NCI-H2227 (cell line): ENCODE results near the gene GFER.

Experiments used
- DNase-seq: peaks from one replicate; lab custom pipeline; 2025; ENCODE audit not compliant: unreplicated experiment; lab: John Stamatoyannopoulos, UW

GFER gene

DNA sequence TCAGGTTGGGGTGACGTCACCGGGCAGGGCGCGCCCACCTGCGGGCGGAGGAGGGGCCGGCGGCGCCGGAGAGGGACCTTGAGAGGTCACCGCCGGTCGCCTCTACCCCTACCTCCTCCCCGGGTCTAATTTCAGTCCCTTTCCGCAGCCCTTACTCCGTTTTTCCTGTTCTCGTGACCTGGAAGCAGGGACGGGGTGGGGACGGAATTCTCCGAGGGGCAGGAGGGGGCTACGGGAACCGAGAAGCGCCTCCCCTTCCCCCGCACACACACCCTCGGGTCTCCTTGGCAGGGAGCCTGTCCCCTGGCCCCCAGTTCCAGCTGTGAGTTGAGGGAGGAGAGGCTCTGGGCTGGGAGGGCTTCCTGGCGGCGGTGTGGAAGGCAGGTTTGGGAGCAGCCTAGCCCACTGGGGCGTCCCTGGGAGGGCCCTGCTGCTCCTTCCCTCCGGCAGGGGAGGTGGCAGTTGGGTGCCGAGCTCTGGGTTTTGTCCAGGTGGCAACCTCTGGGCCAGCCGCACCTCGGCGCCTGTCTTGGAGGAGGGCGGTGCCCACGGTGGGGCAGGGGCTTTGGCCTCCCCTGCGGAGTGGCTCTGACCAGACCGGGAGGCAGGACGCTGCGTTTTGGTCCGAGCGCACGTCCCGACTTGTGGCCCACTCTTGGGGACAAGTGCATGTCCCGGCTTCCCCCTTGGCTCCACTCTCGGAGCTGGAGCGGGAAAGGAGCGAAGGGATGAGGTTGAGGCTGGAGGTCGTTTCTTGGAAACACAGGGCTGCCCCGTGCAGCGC, 6.5 kb downstream of the GFER start:
- DNase-seq: peak; percentile 76

DNA sequence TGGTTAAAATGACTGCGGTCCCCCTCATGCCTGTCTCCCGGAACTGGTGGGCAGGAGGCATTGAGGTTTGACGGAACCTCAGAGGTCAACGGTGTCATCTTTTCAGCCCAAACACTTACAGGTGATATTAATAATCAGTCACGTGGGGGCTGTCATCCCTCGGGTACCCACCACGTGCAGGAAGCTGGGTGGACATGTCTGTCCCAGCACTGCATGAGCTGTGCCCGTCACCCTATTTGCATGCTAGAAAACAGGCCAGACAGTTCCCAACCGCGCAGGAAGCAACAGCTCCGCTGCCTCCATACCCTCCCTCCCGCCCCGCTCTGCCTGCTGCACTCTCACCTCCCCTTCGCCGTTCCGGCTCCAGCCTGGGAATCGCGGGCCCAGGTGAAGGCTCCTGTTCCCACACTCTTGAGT, 7.2 kb downstream of the GFER start:
- DNase-seq: no peak

DNA sequence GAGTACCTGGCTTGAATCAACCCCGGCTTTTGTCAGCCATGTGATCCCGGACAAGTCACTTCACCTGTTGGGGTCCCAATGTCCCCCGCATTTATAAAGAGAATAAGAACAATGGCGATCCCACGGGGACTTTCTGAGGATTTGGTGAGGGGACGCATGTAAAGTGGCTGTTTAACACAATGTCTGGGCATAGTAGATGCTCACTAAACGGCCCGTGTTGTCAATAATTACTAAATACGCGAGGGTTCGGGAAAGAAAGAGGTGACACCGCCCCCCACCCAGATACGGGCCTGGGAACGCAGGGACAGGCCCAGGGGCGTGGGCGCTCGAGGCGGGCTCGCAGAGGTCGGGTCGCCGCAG, 7.6 kb downstream of the GFER start:
- no peak for DNase-seq

DNA sequence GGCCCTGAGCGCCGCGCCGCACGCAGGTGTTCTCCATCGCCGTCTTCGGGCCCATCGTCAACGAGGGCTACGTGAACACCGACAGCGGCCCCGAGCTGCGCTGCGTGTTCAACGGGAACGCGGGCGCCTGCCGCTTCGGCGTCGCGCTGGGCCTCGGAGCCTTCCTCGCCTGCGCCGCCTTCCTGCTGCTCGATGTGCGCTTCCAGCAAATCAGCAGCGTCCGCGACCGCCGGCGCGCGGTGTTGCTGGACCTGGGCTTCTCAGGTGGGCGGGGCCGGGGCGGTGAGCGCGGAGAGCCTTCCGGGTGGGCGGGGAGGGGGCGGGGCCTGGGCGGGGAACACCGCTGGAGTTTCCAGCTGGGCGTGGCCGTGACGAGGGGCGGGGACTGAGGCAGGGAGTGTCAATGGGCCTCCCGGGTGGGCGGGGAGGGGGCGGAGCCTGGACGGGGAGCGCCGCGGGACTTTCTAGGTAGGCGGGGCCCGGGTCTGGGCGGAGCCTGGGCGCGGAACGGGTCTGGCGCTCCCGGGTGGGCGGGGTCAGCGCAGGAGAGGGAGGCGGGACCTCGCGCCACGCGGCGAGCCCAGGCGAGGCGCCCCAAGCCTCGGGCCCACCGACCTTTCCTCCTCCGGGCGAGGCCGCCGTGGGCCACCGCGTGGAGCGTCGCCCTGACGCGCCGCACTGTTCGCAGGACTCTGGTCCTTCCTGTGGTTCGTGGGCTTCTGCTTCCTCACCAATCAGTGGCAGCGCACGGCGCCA, 8.1 kb downstream of the GFER start:
- no peak for DNase-seq

DNA sequence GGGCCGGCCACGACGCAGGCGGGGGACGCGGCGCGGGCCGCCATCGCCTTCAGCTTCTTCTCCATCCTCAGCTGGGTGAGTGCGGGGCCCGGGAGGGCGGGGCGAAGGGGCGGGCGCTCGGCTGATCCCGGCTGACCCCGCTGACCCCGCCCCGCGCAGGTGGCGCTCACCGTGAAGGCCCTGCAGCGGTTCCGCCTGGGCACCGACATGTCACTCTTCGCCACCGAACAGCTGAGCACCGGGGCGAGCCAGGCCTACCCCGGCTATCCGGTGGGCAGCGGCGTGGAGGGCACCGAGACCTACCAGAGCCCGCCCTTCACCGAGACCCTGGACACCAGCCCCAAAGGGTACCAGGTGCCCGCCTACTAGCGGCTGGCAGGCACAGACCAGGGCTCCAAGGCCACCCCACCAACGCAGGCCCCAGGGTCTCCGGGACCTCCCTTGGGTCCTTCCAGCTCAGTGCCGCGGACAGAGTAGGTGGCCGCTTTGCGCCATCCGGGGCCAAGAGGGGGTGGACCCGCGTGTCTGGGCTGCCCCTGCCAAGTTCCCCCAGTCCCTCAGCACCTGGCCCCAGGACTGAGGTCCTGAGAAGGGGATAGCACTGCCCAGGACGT, 8.8 kb downstream of the GFER start:
- DNase-seq: no peak

DNA sequence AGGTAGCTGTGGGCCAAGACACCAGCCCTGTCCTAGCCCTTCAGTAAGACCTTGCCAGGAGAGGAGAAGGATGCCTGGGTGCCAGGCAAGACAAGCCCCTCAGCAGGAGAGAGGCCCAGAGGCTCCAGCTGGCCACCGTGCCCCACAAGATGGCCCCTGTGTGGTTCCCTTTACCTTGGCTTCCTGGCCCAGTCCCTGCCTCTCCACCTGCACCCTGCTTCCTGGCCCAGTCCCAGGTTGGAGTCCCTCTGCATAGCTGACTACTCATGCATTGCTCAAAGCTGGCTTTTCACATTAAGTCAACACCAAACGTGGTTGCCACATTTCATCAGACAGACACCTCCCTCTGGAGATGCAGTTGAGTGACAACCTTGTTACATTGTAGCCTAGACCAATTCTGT, 9.7 kb downstream of the GFER start:
- no peak for DNase-seq

DNA sequence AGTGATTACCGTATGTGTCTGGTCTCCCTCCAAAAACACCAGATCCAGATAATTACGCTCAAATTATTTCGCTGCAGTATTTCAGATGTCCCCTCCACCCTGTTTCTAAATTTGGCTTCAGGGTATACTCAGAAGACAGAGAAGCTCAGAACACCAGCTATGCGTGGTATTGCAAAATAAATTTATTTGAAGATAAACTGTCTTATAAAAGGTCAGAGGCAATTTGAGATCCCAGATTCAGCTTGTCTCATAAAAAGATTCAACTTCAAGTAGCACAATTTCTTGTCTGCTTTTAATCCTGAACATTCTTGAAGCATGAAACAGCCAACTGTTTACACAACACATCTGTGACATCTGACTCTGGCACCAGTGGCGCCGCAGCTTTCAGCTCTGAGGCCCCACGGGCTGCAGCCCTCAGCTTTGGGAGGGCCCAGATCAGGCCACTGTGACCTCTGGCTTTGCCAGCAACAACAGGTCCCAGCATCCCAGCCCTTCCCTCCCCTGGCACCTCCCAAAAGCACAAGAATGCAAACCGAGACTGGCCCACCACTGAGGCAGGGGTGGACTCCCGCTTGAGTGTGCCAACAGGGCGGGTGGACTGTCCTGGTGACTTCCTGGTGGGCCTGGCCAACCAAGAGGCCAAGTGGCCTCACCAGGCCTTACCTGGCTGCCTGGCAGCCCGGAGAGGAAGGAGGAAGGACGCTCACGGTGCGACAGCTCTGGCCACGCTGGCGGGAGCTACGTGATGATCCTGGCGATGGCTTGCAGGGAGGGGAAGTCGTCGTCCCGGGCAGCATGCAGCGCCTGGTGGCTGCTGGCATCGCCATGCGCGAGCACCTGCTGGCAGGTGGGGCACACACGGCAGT, 13.7 kb downstream of the GFER start:
- DNase-seq: no peak

DNA sequence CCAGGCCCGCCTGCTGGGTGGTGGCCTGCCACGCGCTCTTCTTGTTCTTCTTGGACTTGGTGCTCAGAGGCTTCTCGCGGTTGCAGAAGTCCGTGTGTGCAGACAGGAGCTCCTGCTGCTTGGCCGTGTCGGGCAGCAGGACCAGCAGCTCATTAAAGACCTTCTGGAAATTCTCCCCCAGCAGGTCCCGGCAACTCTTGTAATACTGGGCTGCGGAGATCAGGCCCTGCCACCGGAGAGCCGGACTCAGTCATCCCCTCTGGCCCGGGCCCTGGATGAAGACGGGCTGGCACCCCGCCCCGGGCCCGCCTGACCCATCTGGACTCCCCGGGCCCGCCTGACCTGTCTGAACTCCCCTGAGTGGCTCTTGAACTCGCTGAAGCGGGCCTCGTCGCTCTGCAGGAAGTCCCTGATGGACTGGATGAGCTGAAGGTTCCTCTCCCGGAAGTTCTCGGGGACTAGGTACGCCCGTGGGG, 14.4 kb downstream of the GFER start:
- DNase-seq: no peak

DNA sequence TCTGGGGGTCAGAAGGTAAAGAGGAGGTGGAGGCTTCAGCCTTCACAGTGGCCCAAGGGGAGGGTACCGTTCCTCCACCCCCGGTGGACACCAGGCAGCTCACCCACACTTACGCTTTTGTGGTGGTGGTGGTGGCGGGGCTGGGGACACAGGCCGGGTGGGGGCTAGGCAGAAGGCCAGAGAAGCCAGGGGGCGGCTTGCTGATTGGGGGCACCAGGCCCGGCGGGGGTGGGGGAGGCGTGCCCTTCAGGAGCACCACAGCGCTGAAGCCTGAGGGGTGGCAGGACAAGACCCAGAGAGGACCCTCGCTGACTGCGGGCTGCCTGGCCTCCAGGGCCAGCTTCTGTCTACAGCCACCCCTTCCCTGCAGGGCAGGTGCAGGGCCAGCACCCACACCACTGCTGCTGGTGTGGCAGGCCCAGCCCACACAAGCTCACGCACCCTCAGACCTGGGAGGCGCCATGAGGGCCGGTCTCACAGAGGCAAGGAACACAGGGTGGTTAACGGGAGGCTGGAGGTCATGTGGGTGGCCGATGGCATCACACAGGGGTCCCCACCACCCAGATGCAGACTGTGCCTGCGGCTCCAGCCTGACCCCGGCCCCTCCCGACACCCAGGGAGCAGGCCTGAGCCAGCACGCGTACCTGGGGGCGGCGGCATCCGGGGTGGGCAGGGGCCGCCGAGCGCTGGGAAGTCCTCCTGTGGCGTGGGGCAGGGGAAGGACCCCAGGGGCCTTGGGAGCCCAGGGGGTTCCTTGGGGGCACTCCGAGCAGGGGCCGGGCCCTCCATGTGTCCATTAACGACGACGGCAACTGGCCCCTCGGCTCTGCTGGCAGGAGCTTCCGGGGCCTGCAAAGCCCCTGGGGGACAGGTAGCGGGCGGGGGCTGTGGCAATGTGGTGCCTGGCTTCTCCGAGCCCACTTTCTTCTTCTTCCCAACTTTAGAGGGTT, 15.1 kb downstream of the GFER start:
- DNase-seq: no peak

DNA sequence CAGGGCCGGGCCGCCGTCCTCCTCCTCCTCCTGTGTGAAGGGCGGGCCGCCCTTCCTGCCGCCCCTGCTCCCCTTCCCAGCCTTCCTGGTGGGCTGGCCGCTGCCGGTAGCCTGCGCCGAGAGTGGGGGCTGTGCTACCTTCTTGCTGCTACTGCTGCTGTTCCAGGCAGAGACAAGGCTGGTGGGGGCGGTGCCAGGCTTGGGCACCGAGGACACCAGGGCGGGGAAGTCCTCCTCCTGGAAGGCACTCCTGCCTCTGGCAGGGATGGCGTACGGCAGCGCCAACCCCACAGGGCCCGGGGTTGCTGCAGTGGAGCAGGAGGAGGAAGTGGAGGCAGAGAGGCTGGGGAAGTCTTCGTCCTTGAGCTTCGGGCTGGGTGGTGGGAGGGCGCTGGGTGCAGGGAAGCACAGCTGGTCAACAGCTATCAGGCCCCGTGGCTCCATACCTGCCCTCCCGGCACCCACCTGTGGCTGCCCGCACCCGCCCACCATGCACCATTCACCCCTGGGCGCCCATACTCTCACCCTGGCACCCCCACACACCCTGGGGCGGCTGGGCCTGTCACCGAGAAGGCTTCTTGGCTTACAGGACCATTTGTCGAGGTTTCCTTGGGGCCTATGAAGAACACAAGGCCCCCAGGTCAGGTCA, 16.0 kb downstream of the GFER start:
- no peak for DNase-seq

DNA sequence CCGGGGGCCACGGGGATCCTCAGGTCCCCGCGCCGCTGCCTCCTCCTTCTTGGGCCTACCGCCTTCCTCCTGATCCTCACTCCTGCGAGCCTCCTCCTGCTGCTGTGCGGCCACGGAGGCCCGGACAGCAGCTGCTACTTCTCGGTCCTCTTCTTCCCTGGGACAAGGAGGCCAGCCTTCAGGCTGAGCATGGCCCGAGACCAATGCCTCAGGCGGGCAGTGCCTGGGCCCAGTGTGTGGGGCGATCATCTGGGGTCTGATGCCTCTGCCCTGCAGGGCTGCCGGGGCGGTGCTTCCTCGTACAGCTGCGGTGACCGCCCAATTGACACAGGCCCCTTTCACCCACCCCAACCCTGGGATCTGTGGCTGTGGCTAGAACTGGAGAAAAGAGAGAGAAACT, 17.0 kb downstream of the GFER start:
- DNase-seq: no peak

DNA sequence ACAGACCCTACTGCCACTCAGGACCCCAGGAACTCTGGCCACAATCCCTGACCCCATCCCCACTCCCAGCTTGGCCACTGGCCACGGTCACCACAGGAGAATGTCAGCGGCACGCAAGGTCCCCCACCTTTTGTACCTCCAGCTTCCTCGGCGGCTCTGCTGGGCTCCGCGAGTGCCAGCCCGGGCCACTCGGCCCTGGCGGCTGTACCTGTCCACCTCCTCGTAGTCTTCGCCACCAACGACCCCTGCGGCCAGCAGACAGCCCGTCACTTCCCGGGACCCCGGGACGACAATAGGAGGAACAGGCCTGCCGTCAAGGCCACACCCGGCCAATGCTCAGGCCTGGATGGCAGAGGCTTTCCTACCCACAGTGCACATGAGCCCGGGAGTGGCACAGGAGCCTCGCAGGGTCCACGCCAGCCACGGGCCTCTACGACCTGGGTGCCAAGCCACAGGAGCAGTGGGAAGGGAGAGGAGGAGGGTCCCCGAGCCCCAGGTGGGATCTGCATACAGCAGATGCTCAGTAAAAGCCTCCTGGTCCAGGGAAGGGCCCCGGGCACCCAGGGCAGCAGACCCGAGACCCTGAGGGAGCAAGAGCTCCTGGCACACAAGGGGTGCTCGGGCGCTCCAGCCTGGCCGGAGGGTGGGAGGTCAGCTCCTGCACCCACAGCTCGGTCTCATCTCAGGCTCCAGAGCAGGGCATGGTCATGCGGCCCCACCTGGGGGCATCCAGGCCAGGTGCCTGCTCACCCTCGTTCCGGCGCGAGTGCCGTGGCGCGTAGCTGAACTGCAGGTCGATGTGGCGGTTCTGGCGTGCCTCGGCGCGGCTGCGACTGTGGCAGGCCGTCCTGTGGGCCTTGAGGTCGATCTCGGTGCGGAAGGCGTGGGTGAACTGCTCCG, 17.7 kb downstream of the GFER start:
- DNase-seq: no peak

DNA sequence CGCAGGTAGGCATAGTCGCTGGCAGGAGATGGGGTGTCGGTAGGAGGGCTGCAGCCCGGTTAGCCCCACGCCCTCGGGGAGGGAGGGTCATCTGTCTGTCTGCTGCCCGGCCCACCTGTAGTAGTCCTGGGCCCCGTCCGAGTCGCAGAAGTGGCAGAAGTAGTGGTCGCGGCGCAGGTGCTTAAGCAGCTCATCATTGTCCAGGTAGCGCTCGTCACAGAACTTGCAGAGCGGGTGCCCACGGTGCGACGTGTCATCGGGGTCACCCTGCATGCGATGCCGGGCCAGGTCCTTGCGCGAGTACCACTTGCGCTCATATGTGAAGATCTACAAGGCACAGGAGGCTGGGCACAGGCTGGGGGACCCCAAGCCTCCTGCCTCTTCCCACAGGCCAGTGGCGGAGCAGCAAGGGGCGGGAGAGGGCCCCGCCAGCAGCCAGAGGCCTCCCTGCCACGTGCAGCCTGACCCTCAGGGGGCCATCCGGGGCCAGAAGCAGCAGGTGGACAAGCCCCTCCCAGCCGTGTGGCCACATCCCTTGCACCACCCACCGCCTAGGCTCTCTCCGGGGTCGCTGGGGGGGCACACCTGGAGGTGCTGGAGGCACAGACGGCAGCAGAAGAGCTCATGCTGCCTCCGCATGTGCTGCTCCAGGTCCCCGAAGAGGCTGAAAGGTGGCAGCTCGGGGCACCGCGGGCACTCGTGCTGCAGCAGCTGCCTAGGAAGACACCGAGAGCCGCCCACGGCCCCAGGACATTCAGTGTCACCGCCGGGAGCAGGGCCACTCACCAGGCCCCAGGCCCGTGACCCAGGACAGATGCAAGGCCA, 18.6 kb downstream of the GFER start:
- no peak for DNase-seq

DNA sequence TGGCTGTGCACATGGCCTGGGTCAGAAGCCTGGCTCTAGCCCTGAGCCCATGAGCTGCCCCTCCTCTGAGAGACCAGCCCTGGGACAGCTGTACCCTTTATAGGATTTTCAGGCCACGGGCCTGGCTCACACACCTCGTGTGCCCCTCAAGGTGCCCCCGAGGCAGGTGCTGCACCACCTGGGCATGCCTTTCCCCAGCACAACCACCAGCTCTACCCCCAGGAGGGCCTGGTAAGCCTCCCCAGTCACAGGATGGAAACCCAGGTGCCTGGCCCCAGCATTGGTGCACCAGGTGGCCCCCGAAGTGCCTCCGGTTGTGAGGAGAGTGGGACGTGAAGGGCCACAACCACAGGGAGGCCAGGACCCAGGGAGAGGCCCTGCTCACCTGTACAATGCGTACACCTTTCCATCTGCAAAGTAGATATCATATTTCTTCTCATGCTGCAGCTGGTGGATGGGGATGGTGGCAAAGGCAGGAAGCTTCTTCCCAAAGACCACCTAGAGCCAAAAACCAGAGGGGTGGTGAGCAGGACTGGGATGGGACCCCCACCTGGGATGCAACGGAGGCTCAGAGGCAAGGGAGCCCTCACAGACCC, 19.3 kb downstream of the GFER start:
- DNase-seq: no peak

DNA sequence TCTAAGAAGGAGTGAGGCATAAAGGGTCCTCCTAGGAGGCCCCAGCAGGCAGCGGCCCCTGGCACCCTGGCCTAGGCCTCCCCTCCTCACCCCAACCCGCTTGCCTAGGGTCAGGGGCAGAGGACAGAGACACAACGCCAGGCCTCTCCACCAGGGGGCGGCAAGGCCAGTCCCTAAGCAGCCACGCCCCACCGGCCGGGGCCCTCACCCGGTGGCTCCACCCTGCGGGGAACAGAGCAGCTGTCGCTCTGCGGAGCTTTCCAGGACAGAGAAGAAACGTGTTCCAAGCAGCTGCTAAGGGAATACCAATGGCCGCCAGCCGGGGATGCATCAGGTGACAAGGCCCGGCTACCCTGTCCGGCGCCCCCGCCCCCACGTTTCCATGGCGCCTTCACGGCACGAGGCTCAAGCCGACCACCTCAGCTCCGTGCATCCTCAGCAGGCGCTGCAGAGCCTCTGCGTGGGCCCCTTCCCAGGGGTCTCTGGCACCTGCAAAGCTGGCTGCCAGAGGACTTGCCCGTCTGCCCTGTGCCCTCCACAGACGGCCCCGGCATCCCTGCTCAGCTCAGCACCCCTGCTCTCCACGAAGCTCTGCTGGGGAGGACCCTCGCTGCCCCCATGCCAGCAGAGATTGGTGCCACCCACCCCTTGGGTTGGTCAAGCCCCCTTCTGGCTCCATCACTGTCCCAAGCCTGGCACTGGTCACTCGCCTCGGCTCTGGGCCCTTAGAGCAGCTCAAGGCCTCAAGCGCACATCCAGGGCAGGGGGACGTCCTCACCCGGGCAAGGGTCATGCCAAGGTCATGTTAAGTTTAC, 20.0 kb downstream of the GFER start:
- peak; percentile 95 for DNase-seq

DNA sequence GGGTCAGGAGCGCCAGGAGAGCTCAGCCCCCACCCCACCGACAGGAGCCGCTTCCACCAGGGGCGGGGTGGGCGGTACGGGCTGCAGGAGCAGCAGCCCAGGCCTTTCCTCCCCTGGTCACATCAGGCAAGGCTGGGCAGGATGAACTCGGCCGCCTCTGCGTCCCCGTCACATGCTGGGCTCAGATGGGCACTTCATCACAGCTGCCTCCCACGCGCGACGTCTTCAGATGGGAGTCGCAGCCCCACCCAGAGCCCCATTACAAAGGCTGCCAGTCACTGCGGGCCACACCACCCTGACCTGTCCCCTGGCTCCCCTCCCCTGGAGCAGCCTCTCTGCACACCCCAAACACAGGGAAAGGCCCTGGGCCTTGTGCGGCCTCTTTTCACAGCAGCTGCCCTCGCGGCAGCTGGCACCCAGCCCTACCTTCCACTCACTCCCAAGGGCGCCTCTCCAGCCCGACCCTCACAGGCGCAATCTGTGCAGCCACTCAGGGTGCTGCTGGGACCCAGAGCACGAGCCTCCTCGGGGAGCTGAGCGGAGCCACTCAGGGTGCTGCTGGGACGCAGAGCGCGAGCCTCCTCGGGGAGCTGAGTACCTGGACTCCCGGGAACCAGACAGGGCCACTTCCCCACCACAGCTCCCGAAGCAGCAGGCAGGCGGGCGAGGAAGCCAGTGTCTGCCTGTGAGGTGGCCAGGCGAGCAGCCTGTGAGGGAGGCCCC, 21.0 kb downstream of the GFER start:
- DNase-seq: peak; percentile 44
